ENCODE data around the gene CALM3. TPM values are rescaled to one million over a fixed set of nuclear protein-coding genes. Genes with fewer than 3 reads are reported as not detected.
A peak's percentile ranks its signal among the peaks of the same experiment; 100 is the strongest.

CALM3 gene
- total and polyA plus RNA-seq, 4 experiments from 2014 or later, result 169 to 212 (median 191) TPM

- H3K27me3 Mint-ChIP-seq, result peaks cover 0 to 1% of the 10 kb centered on the region in 2 donors
- no peaks in the 10 kb centered on the region for H3K9me3 ChIP-seq (ENCODE audit: control insufficient read depth in 1 of 2, low read length in 2 of 2)
- H3K27ac ChIP-seq (ENCODE audit: low read depth, low read length), result peak overlapping the region; percentile 57
- intact Hi-C loops (cut with micrococcal nuclease), result loop anchor here (1.0 to 5.0 kb wide), 4 partner anchors 22 to 973 kb away; partner anchors contain the start of genes BICRA and DACT3
- peak; percentile 93 to 98 (median 94) for DNase-seq
- H3K4me3 ChIP-seq (ENCODE audit: low read length in 2 of 2), result peak overlapping the region; percentile 61 to 64
- ChIA-PET CTCF (ENCODE audit: partially characterized antibody) (interaction anchor here (0.8 to 5.4 kb wide), 4 partner anchors 18 to 119 kb away, joined by 3 to 62 read pairs (median 7); no protein-coding TSS in a partner anchor), POLR2A (ENCODE audit: partially characterized antibody) (interaction anchor here (0.7 to 3.5 kb wide), 7 partner anchors 13 to 33 kb away, joined by 3 to 27 read pairs (median 4); partner anchors contain the start of genes CALM3 and DACT3)
- peaks cover 14 to 28% (median 22%) of the 10 kb centered on the region in 4 donors for H3K4me1 Mint-ChIP-seq
- H3K4me1 ChIP-seq (ENCODE audit: insufficient read depth, low read length), result peaks cover 33% of the 10 kb centered on the region
- H3K4me3 Mint-ChIP-seq, result peak overlapping the region; percentile 68 to 88 (median 81)
- peak overlapping the region; percentile 87 to 94 (median 93) for H3K27ac Mint-ChIP-seq
- no peaks in the 10 kb centered on the region for H3K9me3 Mint-ChIP-seq
- H3K27me3 ChIP-seq (ENCODE audit: insufficient read depth, low read length), result no peaks in the 10 kb centered on the region
- no peaks in the 10 kb centered on the region for H3K36me3 ChIP-seq (ENCODE audit: insufficient read depth, low read length)
- H3K36me3 Mint-ChIP-seq, result no peaks in the 10 kb centered on the region
Observed at GRCh38 chr19:46634045-46634655, 33.0 kb downstream of the CALM3 start.

GRCh38 chr19:46634656-46635218 is 33.6 kb downstream of the CALM3 start:
- Mint-ChIP-seq H3K4me3 (peak overlapping the region; percentile 13 to 83 (median 59)), H3K9me3 (no peaks in the 10 kb centered on the region), H3K27me3 (peaks cover 0 to 1% of the 10 kb centered on the region in 2 donors), H3K4me1 (peaks cover 14 to 29% (median 22%) of the 10 kb centered on the region in 4 donors), H3K27ac (peak overlapping the region in 5 of 7 donors; percentile 19 to 90 (median 73)), H3K36me3 (no peaks in the 10 kb centered on the region)
- Histone ChIP-seq H3K27ac (ENCODE audit: low read depth, low read length) (no peak overlapping the region), H3K9me3 (ENCODE audit: control insufficient read depth in 1 of 2, low read length in 2 of 2) (no peaks in the 10 kb centered on the region), H3K36me3 (ENCODE audit: insufficient read depth, low read length) (no peaks in the 10 kb centered on the region), H3K4me3 (ENCODE audit: low read length in 2 of 2) (peak overlapping the region in 1 of 2 donors; percentile 31), H3K4me1 (ENCODE audit: insufficient read depth, low read length) (peaks cover 39% of the 10 kb centered on the region), H3K27me3 (ENCODE audit: insufficient read depth, low read length) (no peaks in the 10 kb centered on the region)
- intact Hi-C loops (cut with micrococcal nuclease), result loop anchor here (1.0 to 5.0 kb wide), 4 partner anchors 22 to 973 kb away; partner anchors contain the start of genes BICRA and DACT3
- ChIA-PET CTCF (ENCODE audit: partially characterized antibody) (interaction anchor here (2.3 to 5.4 kb wide), 2 partner anchors 19 to 27 kb away, joined by 11 to 62 read pairs; no protein-coding TSS in a partner anchor), POLR2A (ENCODE audit: partially characterized antibody) (interaction anchor here (1.1 to 3.5 kb wide), 4 partner anchors 15 to 34 kb away, joined by 3 to 27 read pairs (median 8); partner anchors contain the start of gene CALM3)
- no peak for DNase-seq

GRCh38 chr19:46635920-46636761 is 35.0 kb downstream of the CALM3 start, which contains the start of gene GNG8:
GNG8 (minus strand) TSS chr19:46636202; CDS start chr19:46634682, 1,520 bp downstream.
- no peaks in the 10 kb centered on the region for H3K9me3 Mint-ChIP-seq
- ChIA-PET POLR2A (ENCODE audit: partially characterized antibody) (interaction anchor here (1.7 kb wide), 1 partner anchor 26 kb away, joined by 3 read pairs; no protein-coding TSS in a partner anchor), CTCF (ENCODE audit: partially characterized antibody) (interaction anchor here (1.3 to 1.8 kb wide), 3 partner anchors 22 to 118 kb away, joined by 4 to 17 read pairs (median 8); partner anchors contain the start of gene DACT3)
- H3K4me1 ChIP-seq (ENCODE audit: insufficient read depth, low read length), result peaks cover 43% of the 10 kb centered on the region
- H3K36me3 Mint-ChIP-seq, result no peaks in the 10 kb centered on the region
- H3K27ac Mint-ChIP-seq, result peak within 1 kb of the TSS in 5 of 7 donors; percentile 13 to 80 (median 48)
- intact Hi-C loops (cut with micrococcal nuclease), result no loop called here
- H3K4me3 ChIP-seq (ENCODE audit: low read length in 2 of 2), result no peak within 1 kb of the TSS
- peak in 3 of 5 donors; percentile 29 to 61 (median 40) for DNase-seq
- peaks cover 14 to 35% (median 22%) of the 10 kb centered on the region in 4 donors for H3K4me1 Mint-ChIP-seq
- no peak within 1 kb of the TSS for H3K27ac ChIP-seq (ENCODE audit: low read depth, low read length)
- H3K27me3 ChIP-seq (ENCODE audit: insufficient read depth, low read length), result no peaks in the 10 kb centered on the region
- H3K27me3 Mint-ChIP-seq, result peaks cover 2 to 6% of the 10 kb centered on the region in 2 donors
- H3K4me3 Mint-ChIP-seq, result peak within 1 kb of the TSS in 7 of 8 donors; percentile 2 to 65 (median 35)
- H3K36me3 ChIP-seq (ENCODE audit: insufficient read depth, low read length), result no peaks in the 10 kb centered on the region
- H3K9me3 ChIP-seq (ENCODE audit: control insufficient read depth in 1 of 2, low read length in 2 of 2), result no peaks in the 10 kb centered on the region

- peaks cover 14 to 35% (median 22%) of the 10 kb centered on the region in 4 donors for H3K4me1 Mint-ChIP-seq
- no peaks in the 10 kb centered on the region for H3K36me3 Mint-ChIP-seq
- no peaks in the 10 kb centered on the region for H3K9me3 Mint-ChIP-seq
- Histone ChIP-seq H3K36me3 (ENCODE audit: insufficient read depth, low read length) (no peaks in the 10 kb centered on the region), H3K4me1 (ENCODE audit: insufficient read depth, low read length) (peaks cover 43% of the 10 kb centered on the region), H3K4me3 (ENCODE audit: low read length in 2 of 2) (no peak overlapping the region), H3K27ac (ENCODE audit: low read depth, low read length) (no peak overlapping the region), H3K9me3 (ENCODE audit: control insufficient read depth in 1 of 2, low read length in 2 of 2) (no peaks in the 10 kb centered on the region), H3K27me3 (ENCODE audit: insufficient read depth, low read length) (no peaks in the 10 kb centered on the region)
- H3K27ac Mint-ChIP-seq, result no peak overlapping the region
- H3K27me3 Mint-ChIP-seq, result peaks cover 4 to 8% of the 10 kb centered on the region in 2 donors
- intact Hi-C loops (cut with micrococcal nuclease), result no loop called here
- ChIA-PET CTCF (ENCODE audit: partially characterized antibody) (interaction anchor here (1.3 to 1.8 kb wide), 3 partner anchors 23 to 117 kb away, joined by 4 to 17 read pairs (median 8); partner anchors contain the start of gene DACT3), POLR2A (ENCODE audit: partially characterized antibody) (interaction anchor here (1.3 kb wide), 1 partner anchor 24 kb away, joined by 4 read pairs; the partner anchor contains the start of gene DACT3)
- no peak overlapping the region for H3K4me3 Mint-ChIP-seq
- no peak for DNase-seq
Observed at GRCh38 chr19:46637224-46637623, 36.1 kb downstream of the CALM3 start.

GRCh38 chr19:46639358-46640182 is 38.4 kb downstream of the CALM3 start:
- Mint-ChIP-seq H3K27me3 (peaks cover 7 to 8% of the 10 kb centered on the region in 2 donors), H3K36me3 (no peaks in the 10 kb centered on the region), H3K4me3 (peak overlapping the region in 6 of 8 donors; percentile 51 to 57 (median 54)), H3K9me3 (no peaks in the 10 kb centered on the region), H3K4me1 (peaks cover 5 to 18% (median 6%) of the 10 kb centered on the region in 4 donors), H3K27ac (peak overlapping the region in 1 of 7 donors; percentile 37)
- H3K4me3 ChIP-seq (ENCODE audit: low read length in 2 of 2), result peak overlapping the region; percentile 17 to 53
- no peaks in the 10 kb centered on the region for H3K36me3 ChIP-seq (ENCODE audit: insufficient read depth, low read length)
- peak in 1 of 5 donors; percentile 50 for DNase-seq
- ChIA-PET POLR2A (ENCODE audit: partially characterized antibody) (interaction anchor here (0.6 to 1.1 kb wide), 2 partner anchors 23 to 74 kb away, joined by 3 read pairs; no protein-coding TSS in a partner anchor), CTCF (ENCODE audit: partially characterized antibody) (interaction anchor here (0.6 to 1.1 kb wide), 4 partner anchors 23 to 229 kb away, joined by 3 read pairs; no protein-coding TSS in a partner anchor)
- H3K27ac ChIP-seq (ENCODE audit: low read depth, low read length), result peak overlapping the region; percentile 24
- H3K9me3 ChIP-seq (ENCODE audit: control insufficient read depth in 1 of 2, low read length in 2 of 2), result no peaks in the 10 kb centered on the region
- no peaks in the 10 kb centered on the region for H3K27me3 ChIP-seq (ENCODE audit: insufficient read depth, low read length)
- peaks cover 27% of the 10 kb centered on the region for H3K4me1 ChIP-seq (ENCODE audit: insufficient read depth, low read length)
- intact Hi-C loops (cut with micrococcal nuclease), result no loop called here

GRCh38 chr19:46640656-46641055 is 39.5 kb downstream of the CALM3 start:
- H3K4me1 Mint-ChIP-seq, result peaks cover 0 to 11% (median 2%) of the 10 kb centered on the region in 4 donors
- no peak overlapping the region for H3K4me3 ChIP-seq (ENCODE audit: low read length in 2 of 2)
- peaks cover 0 to 1% of the 10 kb centered on the region in 2 donors for H3K36me3 Mint-ChIP-seq
- H3K27me3 ChIP-seq (ENCODE audit: insufficient read depth, low read length), result no peaks in the 10 kb centered on the region
- no peaks in the 10 kb centered on the region for H3K36me3 ChIP-seq (ENCODE audit: insufficient read depth, low read length)
- intact Hi-C loops (cut with micrococcal nuclease), result no loop called here
- H3K27ac ChIP-seq (ENCODE audit: low read depth, low read length), result no peak overlapping the region
- H3K9me3 Mint-ChIP-seq, result peaks cover 0 to 2% (median 0%) of the 10 kb centered on the region in 8 donors
- H3K9me3 ChIP-seq (ENCODE audit: control insufficient read depth in 1 of 2, low read length in 2 of 2), result no peaks in the 10 kb centered on the region
- peaks cover 9% of the 10 kb centered on the region in 2 donors for H3K27me3 Mint-ChIP-seq
- ChIA-PET POLR2A (ENCODE audit: partially characterized antibody) (interaction anchor here (1.1 kb wide), 1 partner anchor 73 kb away, joined by 3 read pairs; no protein-coding TSS in a partner anchor), CTCF (ENCODE audit: partially characterized antibody) (interaction anchor here (0.8 to 1.1 kb wide), 2 partner anchors 24 to 47 kb away, joined by 3 read pairs; no protein-coding TSS in a partner anchor)
- H3K4me3 Mint-ChIP-seq, result peak overlapping the region in 7 of 8 donors; percentile 31 to 68 (median 59)
- peak overlapping the region in 1 of 7 donors; percentile 62 for H3K27ac Mint-ChIP-seq
- peaks cover 24% of the 10 kb centered on the region for H3K4me1 ChIP-seq (ENCODE audit: insufficient read depth, low read length)
- no peak for DNase-seq
